ENCODE data around the gene FANCD2OS.
"Not testable (repeated sequence)": the region's sequence is repeated elsewhere in the genome, so short reads cannot be mapped to it uniquely, and the experiment has no call there.

The FANCD2OS gene

GRCh38 chr3:10091387-10091786 is 16.7 kb downstream of the FANCD2OS start:
- DNase-seq = not testable (repeated sequence)

GRCh38 chr3:10090774-10091173 is 17.3 kb downstream of the FANCD2OS start:
- DNase-seq = not testable (repeated sequence)

- DNase-seq = no peak
Measured at GRCh38 chr3:10090179-10090578, 17.9 kb downstream of the FANCD2OS start.

- DNase-seq = no peak
Measured at GRCh38 chr3:10088256-10088655, 19.8 kb downstream of the FANCD2OS start.

- no peak for DNase-seq
Measured at GRCh38 chr3:10085738-10086137, 22.3 kb downstream of the FANCD2OS start.

- no peak for DNase-seq
Measured at GRCh38 chr3:10081871-10082270, 26.2 kb downstream of the FANCD2OS start.

- DNase-seq = no peak
Measured at GRCh38 chr3:10074666-10075065, 33.4 kb downstream of the FANCD2OS start.

- not testable (repeated sequence) for DNase-seq
Measured at GRCh38 chr3:10070077-10070476, 38.0 kb downstream of the FANCD2OS start.

GRCh38 chr3:10055097-10055496 is 53.0 kb downstream of the FANCD2OS start:
- DNase-seq = no peak
